PC-3 (cell line): ENCODE measurements around the gene GABRA6. TPM values are rescaled to one million over a fixed set of nuclear protein-coding genes. Genes with fewer than 3 reads are reported as not detected.

Experiments used
- ATAC-seq: fragments of 200-7000 bp; cut with Tn5 transposase; 2 replicates; pipeline ENCODE4 v1.9.1; 2020; ENCODE audit warnings: mild to moderate bottlenecking, moderate library complexity
- BruUV-seq: library from RNA; stranded (reverse); fragments of 400-500 nt; replicated peaks from 2 replicates; lab custom pipeline; 2021; lab: Mats Ljungman, UMichigan
- CTCF ChIA-PET: fragments of 300-600 bp; sonication (Branson Sonifier 250); formaldehyde crosslinking; loops from one replicate; lab custom pipeline; 2022; ENCODE audit warnings: antibody characterized with exemption; lab: Charles Lee
- POLR2A ChIA-PET: fragments of 300-600 bp; sonication (Branson Sonifier 250); formaldehyde crosslinking; loops from one replicate; lab custom pipeline; 2022; ENCODE audit warnings: antibody characterized with exemption; ENCODE audit not compliant: unreplicated experiment; lab: Charles Lee
- DNase-seq: peaks from one replicate; pipeline ENCODE4 v3.0.0-alpha.2; 2015
- H2AFZ ChIP-seq: fragments of 300-600 bp; sonication (generic); 2 replicates; pipeline ENCODE4 v1.6.0; 2016; ENCODE audit warnings: antibody characterized with exemption, low read length
- H3F3A ChIP-seq: fragments of 300-600 bp; sonication (generic); one replicate; pipeline ENCODE4 v1.6.0; 2017; ENCODE audit warnings: antibody characterized with exemption, low read length, control low read depth, mild to moderate bottlenecking; ENCODE audit not compliant: unreplicated experiment
- H3K27ac ChIP-seq: fragments of 300-600 bp; sonication (generic); 2 replicates; pipeline ENCODE4 v1.5.1; 2016; ENCODE audit warnings: mild to moderate bottlenecking, low read length
- H3K27me3 ChIP-seq: fragments of 300-600 bp; sonication (generic); 2 replicates; pipeline ENCODE4 v1.6.1; 2016; ENCODE audit warnings: low read length, mixed read lengths
- H3K36me3 ChIP-seq: fragments of 300-600 bp; sonication (generic); 2 replicates; pipeline ENCODE4 v1.6.1; 2016; ENCODE audit warnings: low read depth, mixed run types, low read length, mixed read lengths
- H3K4me1 ChIP-seq: fragments of 300-600 bp; sonication (generic); 2 replicates; pipeline ENCODE4 v1.5.1; 2016; ENCODE audit warnings: low read length; ENCODE audit not compliant: insufficient read depth
- H3K4me2 ChIP-seq: fragments of 300-600 bp; sonication (generic); 2 replicates; pipeline ENCODE4 v1.6.0; 2016; ENCODE audit warnings: low read length
- H3K4me3 ChIP-seq: fragments of 300-600 bp; sonication (generic); 2 replicates; pipeline ENCODE4 v1.5.1; 2016; ENCODE audit warnings: mild to moderate bottlenecking, low read length, mixed read lengths
- H3K79me2 ChIP-seq: fragments of 300-600 bp; sonication (generic); 2 replicates; pipeline ENCODE4 v1.6.1; 2017; ENCODE audit warnings: low read length, mixed read lengths
- H3K9ac ChIP-seq: fragments of 300-600 bp; sonication (generic); 2 replicates; pipeline ENCODE4 v1.6.0; 2016; ENCODE audit warnings: mild to moderate bottlenecking, low read length
- H3K9me2 ChIP-seq: fragments of 300-600 bp; sonication (generic); replicated peaks from 2 replicates; pipeline ENCODE4 v1.6.1; 2016; ENCODE audit warnings: mixed run types, low read length, mixed read lengths
- H3K9me3 ChIP-seq: fragments of 300-600 bp; sonication (generic); 2 replicates; pipeline ENCODE4 v1.6.1; 2016; ENCODE audit warnings: low read length, mixed read lengths
- H4K20me1 ChIP-seq: fragments of 300-600 bp; sonication (generic); 2 replicates; pipeline ENCODE4 v1.6.1; 2016; ENCODE audit warnings: low read length, mixed read lengths
- CTCF ChIP-seq: fragments of 300-600 bp; sonication (generic); conservative IDR thresholded peaks from 2 replicates; pipeline ENCODE4 v1.5.1; 2017; ENCODE audit warnings: antibody characterized with exemption, low read depth, mild to moderate bottlenecking, low read length
- EZH2 ChIP-seq: fragments of 300-600 bp; sonication (generic); IDR thresholded peaks from one replicate; pipeline ENCODE4 v1.6.1; 2017; ENCODE audit warnings: antibody characterized with exemption, mild to moderate bottlenecking, low read length; ENCODE audit not compliant: unreplicated experiment
- EZH2phosphoT487 ChIP-seq: fragments of 300-600 bp; sonication (generic); IDR thresholded peaks from 2 replicates; pipeline ENCODE4 v1.6.1; 2018; ENCODE audit warnings: mild to moderate bottlenecking, antibody characterized with exemption, low read length, borderline replicate concordance
- intact Hi-C: fragments of 100-400 bp; cut with micrococcal nuclease; formaldehyde crosslinking; loops from 2 replicates; pipeline ENCODE4 v1.9.0; 2023
- total RNA-seq: library from RNA; depleted of rRNA; stranded (reverse); fragments of >200 nt; gene quantifications from 2 replicates; pipeline ENCODE4 v1.2.3, GENCODE V29; 2014

The GABRA6 gene
- total RNA-seq, 1 experiment from 2014 or later = not detected

DNA sequence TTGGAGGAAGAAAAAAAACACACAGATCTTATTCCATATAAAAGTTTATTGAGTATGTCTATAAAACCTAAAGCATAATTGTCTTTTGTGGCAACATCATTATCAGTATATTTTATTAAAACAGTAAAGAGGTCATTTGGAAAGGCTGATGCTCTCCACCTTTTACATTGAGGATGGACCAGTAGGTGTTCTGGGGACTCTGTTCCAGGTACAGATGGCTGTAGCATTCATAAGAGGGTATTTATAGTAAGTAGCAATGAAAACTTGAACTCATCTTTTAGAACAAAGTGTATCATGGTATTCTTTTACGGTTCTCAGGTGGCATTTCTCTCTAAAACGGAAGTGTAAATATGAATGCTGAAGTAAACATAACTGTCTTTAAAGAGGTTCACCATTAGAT, 1.8 kb downstream of the GABRA6 start:
- H3K9me3 ChIP-seq = 0 out of 2 replicates have a peak, but pooled peaks cover 4% of the 10 kb centered on the region
- no peak overlapping the region for H3K27ac ChIP-seq
- DNase-seq (no peak), ATAC-seq (no peak)
- no peak overlapping the region for H3K9ac ChIP-seq
- TF ChIP-seq EZH2 (no peak), CTCF (no peak), EZH2phosphoT487 (no peak)
- no peak overlapping the region for H3K4me2 ChIP-seq
- no peaks in the 10 kb centered on the region for H3K4me1 ChIP-seq
- H3K4me3 ChIP-seq = no peak overlapping the region
- H2AFZ ChIP-seq = no peak overlapping the region
- H4K20me1 ChIP-seq = no peaks in the 10 kb centered on the region
- no peaks in the 10 kb centered on the region for H3F3A ChIP-seq
- H3K27me3 ChIP-seq = no peaks in the 10 kb centered on the region
- CTCF ChIA-PET = no interaction called here
- no peaks in the 10 kb centered on the region for H3K79me2 ChIP-seq
- H3K9me2 ChIP-seq = no peaks in the 10 kb centered on the region
- BruUV-seq = no TSS peak
- intact Hi-C loops = no loop called here
- no peaks in the 10 kb centered on the region for H3K36me3 ChIP-seq
- POLR2A ChIA-PET = no interaction called here

DNA sequence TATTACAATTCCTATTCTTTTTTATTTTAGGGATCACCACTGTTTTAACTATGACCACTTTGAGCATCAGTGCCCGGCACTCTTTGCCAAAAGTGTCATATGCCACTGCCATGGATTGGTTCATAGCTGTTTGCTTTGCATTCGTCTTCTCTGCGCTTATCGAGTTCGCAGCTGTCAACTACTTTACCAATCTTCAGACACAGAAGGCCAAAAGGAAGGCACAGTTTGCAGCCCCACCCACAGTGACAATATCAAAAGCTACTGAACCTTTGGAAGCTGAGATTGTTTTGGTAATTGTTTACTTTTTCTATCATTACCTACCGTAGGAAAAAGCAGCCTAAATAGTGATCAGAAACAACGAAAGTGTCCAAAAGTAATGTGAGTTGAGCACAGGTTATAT, 6.4 kb downstream of the GABRA6 start:
- Histone ChIP-seq H3F3A (no peaks in the 10 kb centered on the region), H3K4me1 (no peaks in the 10 kb centered on the region), H3K9ac (no peak overlapping the region), H3K9me2 (no peaks in the 10 kb centered on the region), H3K27ac (no peak overlapping the region), H3K9me3 (0 out of 2 replicates have a peak, but pooled peaks cover 4% of the 10 kb centered on the region), H2AFZ (no peak overlapping the region), H3K4me3 (no peak overlapping the region), H4K20me1 (no peaks in the 10 kb centered on the region), H3K27me3 (no peaks in the 10 kb centered on the region), H3K36me3 (no peaks in the 10 kb centered on the region), H3K79me2 (no peaks in the 10 kb centered on the region), H3K4me2 (no peak overlapping the region)
- intact Hi-C loops = no loop called here
- no peak for DNase-seq
- no peak for ATAC-seq
- ChIA-PET CTCF (no interaction called here), POLR2A (no interaction called here)
- BruUV-seq = no TSS peak
- no peak for TF ChIP-seq CTCF

DNA sequence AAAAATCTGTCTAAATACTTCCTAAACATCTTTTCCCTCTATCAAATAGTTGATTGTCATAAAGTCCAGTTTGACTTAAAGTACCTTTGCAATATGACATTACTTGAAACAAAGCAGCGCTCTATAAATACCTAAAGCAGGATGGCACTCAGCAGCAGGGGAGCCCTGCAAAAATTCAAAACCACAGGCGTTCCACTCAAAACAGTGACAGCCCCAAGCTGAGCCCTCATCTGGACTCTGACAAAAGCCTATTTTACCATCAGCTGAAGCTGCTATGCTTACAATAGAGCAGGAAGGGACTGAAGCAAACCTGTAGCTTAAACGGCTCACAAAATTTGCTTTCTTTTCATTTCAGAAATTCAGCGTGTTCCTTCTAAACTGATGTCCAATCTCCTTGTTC, 11.5 kb downstream of the GABRA6 start:
- H3K4me2 ChIP-seq = no peak overlapping the region
- intact Hi-C loops = no loop called here
- H3K27ac ChIP-seq = no peak overlapping the region
- H3K9ac ChIP-seq = no peak overlapping the region
- no peaks in the 10 kb centered on the region for H3K9me2 ChIP-seq
- no peak overlapping the region for H2AFZ ChIP-seq
- H4K20me1 ChIP-seq = no peaks in the 10 kb centered on the region
- H3K79me2 ChIP-seq = no peaks in the 10 kb centered on the region
- ATAC-seq (no peak), DNase-seq (no peak)
- H3K4me3 ChIP-seq = no peak overlapping the region
- no peaks in the 10 kb centered on the region for H3K9me3 ChIP-seq
- H3F3A ChIP-seq = no peaks in the 10 kb centered on the region
- BruUV-seq = no TSS peak
- POLR2A ChIA-PET = no interaction called here
- CTCF ChIA-PET = no interaction called here
- TF ChIP-seq EZH2phosphoT487 (no peak), CTCF (no peak), EZH2 (no peak)
- H3K4me1 ChIP-seq = no peaks in the 10 kb centered on the region
- H3K36me3 ChIP-seq = no peaks in the 10 kb centered on the region
- H3K27me3 ChIP-seq = no peaks in the 10 kb centered on the region
